Measurements from ENCODE around the gene TEAD2. TPM values are rescaled to one million over a fixed set of nuclear protein-coding genes. Genes with fewer than 3 reads are reported as not detected.
A peak's percentile ranks its signal among the peaks of the same experiment; 100 is the strongest.

The TEAD2 gene
- total and polyA plus RNA-seq, 2 of the 13 experiments (the other 11 are each of a cell fraction or from before 2014, with no cell fraction given), result 10.8 to 12.5 TPM

- intact Hi-C loops (cut with micrococcal nuclease; ENCODE audit: unreplicated experiment) (no loop called here), in situ Hi-C loops (cut with HindIII; ENCODE audit: extremely low pct_ligation_motif_present, low pct_unique_long_range_greater_than_20kb) (no loop called here)
- 94% methylated on average over 3 of the region's 3 CpGs for WGBS (ENCODE audit: low lambda C conversion rate)
- FAIRE-seq (peak; percentile 82), DNase-seq (ENCODE audit: low spot score) (peak; percentile 44), ATAC-seq (peak; percentile 79)
- Histone ChIP-seq H4K20me1 (ENCODE audit: insufficient read depth, low read length) (no peaks in the 10 kb centered on the region), H3K27me3 (ENCODE audit: control insufficient read depth in 1 of 2, insufficient read depth in 2 of 2, low read length in 2 of 2) (no peaks in the 10 kb centered on the region), H3K4me1 (ENCODE audit: insufficient read depth, low read length) (no peaks in the 10 kb centered on the region), H2AFZ (ENCODE audit: low read length) (no peak overlapping the region), H3K9ac (ENCODE audit: insufficient read depth, low read depth, low read length) (no peak overlapping the region), H3K27ac (ENCODE audit: extremely low read length, insufficient read depth, low read length) (no peak overlapping the region), H3K9me3 (ENCODE audit: low read length) (no peaks in the 10 kb centered on the region), H3K79me2 (ENCODE audit: insufficient read depth, low read length) (no peaks in the 10 kb centered on the region), H3K4me2 (ENCODE audit: low read depth, low read length) (no peak overlapping the region), H3K36me3 (replicated peaks in 1 of 2; ENCODE audit: control insufficient read depth in 1 of 2, insufficient read depth in 2 of 2, low read length in 2 of 2) (peaks cover 6 to 7% of the 10 kb centered on the region in 2 experiments; a peak in 2 of 5 replicates), H3K4me3 (replicated peaks in 1 of 3; ENCODE audit: insufficient read depth in 1 of 3, low read depth in 2 of 3, low read length in 3 of 3) (no peak overlapping the region)
- POLR2A ChIA-PET, result interaction anchor here (1.7 kb wide), 1 partner anchor 14 kb away, joined by 6 read pairs; the partner anchor contains the start of gene TEAD2
- no TSS peak for BruUV-seq (replicated peaks)
- CTCF ChIA-PET (ENCODE audit: low intra/inter-chr PET ratio, low total read pairs), result no interaction called here
- TF ChIP-seq ZNF143 (CRISPR knock-in tag; IDR thresholded peaks at IDR 0.05) (peak; percentile 88), BHLHE40 (IDR thresholded peaks at IDR 0.05; ENCODE audit: low read length) (no peak), ZNF263 (CRISPR knock-in tag; IDR thresholded peaks at IDR 0.05) (no peak), YY1 (IDR thresholded peaks at IDR 0.05; ENCODE audit: insufficient read depth, insufficient replicate concordance, low read depth, low read length) (peak; percentile 29), CREB1 (IDR thresholded peaks at IDR 0.05) (no peak), CREB1 (CRISPR knock-in tag; IDR thresholded peaks at IDR 0.05) (no peak), SIX1 (CRISPR knock-in tag; IDR thresholded peaks at IDR 0.05; ENCODE audit: borderline replicate concordance) (no peak), ZNF777 (CRISPR knock-in tag; IDR thresholded peaks at IDR 0.05) (no peak), ZNF792 (CRISPR knock-in tag; IDR thresholded peaks at IDR 0.05) (no peak), HCFC1 (IDR thresholded peaks at IDR 0.05; ENCODE audit: low read depth, low read length) (peak; percentile 43; the same call in 1 of the 2 replicates), SMC3 (IDR thresholded peaks at IDR 0.05; ENCODE audit: low read length) (no peak), THAP11 (CRISPR knock-in tag; IDR thresholded peaks at IDR 0.05) (peak; percentile 96), CTCF (CRISPR knock-in tag; IDR thresholded peaks at IDR 0.05) (peak; percentile 18; the same call in 1 of the 2 replicates), SNRNP70 (IDR thresholded peaks at IDR 0.05; ENCODE audit: low read depth, low read length) (no peak), ZNF292 (CRISPR knock-in tag; IDR thresholded peaks at IDR 0.05; ENCODE audit: borderline replicate concordance, low read depth) (no peak)
- TF ChIP-seq, protein P1, sequence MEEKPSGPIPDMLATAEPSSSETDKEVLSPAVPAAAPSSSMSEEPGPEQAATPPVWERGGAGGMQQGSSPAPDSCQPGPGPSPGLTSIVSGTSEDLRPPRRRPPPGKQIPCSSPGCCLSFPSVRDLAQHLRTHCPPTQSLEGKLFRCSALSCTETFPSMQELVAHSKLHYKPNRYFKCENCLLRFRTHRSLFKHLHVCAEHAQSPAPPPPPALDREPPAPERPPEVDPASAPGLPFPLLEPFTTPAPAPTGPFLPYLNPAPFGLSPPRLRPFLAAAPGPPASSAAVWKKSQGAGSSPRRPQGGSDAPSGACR (CRISPR knock-in tag; IDR thresholded peaks at IDR 0.05), result no peak
- TF ChIP-seq, protein P2, sequence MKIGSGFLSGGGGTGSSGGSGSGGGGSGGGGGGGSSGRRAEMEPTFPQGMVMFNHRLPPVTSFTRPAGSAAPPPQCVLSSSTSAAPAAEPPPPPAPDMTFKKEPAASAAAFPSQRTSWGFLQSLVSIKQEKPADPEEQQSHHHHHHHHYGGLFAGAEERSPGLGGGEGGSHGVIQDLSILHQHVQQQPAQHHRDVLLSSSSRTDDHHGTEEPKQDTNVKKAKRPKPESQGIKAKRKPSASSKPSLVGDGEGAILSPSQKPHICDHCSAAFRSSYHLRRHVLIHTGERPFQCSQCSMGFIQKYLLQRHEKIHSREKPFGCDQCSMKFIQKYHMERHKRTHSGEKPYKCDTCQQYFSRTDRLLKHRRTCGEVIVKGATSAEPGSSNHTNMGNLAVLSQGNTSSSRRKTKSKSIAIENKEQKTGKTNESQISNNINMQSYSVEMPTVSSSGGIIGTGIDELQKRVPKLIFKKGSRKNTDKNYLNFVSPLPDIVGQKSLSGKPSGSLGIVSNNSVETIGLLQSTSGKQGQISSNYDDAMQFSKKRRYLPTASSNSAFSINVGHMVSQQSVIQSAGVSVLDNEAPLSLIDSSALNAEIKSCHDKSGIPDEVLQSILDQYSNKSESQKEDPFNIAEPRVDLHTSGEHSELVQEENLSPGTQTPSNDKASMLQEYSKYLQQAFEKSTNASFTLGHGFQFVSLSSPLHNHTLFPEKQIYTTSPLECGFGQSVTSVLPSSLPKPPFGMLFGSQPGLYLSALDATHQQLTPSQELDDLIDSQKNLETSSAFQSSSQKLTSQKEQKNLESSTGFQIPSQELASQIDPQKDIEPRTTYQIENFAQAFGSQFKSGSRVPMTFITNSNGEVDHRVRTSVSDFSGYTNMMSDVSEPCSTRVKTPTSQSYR (CRISPR knock-in tag; IDR thresholded peaks at IDR 0.05; ENCODE audit: borderline replicate concordance), result no peak
- TF ChIP-seq, protein P3, sequence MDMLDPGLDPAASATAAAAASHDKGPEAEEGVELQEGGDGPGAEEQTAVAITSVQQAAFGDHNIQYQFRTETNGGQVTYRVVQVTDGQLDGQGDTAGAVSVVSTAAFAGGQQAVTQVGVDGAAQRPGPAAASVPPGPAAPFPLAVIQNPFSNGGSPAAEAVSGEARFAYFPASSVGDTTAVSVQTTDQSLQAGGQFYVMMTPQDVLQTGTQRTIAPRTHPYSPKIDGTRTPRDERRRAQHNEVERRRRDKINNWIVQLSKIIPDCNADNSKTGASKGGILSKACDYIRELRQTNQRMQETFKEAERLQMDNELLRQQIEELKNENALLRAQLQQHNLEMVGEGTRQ (IDR thresholded peaks at IDR 0.05; ENCODE audit: low read depth, low read length), result 0 out of 2 replicates have a peak, but pooled peaks have one; percentile 41
- TF ChIP-seq, protein P3 (CRISPR knock-in tag; IDR thresholded peaks at IDR 0.05; ENCODE audit: borderline replicate concordance), result peak; percentile 72; the same call in 1 of the 2 replicates
These were observed 14.4 kb downstream of the TEAD2 start for GRCh38 chr19:49347835-49348234.

All from HepG2 (cell line).